ENCODE data around the gene GDA.

GDA gene

GRCh38 chr9:72158680-72159079 is 9.4 kb downstream of the GDA start:
- TF ChIP-seq EP300 (IDR thresholded peaks at IDR 0.05; ENCODE audit: borderline replicate concordance) (no peak), RAD21 (IDR thresholded peaks at IDR 0.05; ENCODE audit: low read depth) (no peak), YY1 (IDR thresholded peaks at IDR 0.05; ENCODE audit: low read depth) (no peak), REST (IDR thresholded peaks at IDR 0.05; ENCODE audit: low read depth) (no peak), TAF1 (IDR thresholded peaks at IDR 0.05; ENCODE audit: low read depth) (no peak), FOXM1 (IDR thresholded peaks at IDR 0.05; ENCODE audit: borderline replicate concordance, low read depth) (no peak), NFIC (IDR thresholded peaks at IDR 0.05) (no peak), CEBPB (IDR thresholded peaks at IDR 0.05) (no peak)

GRCh38 chr9:72160446-72161123 is 11.3 kb downstream of the GDA start:
- TF ChIP-seq RAD21 (IDR thresholded peaks at IDR 0.05; ENCODE audit: low read depth) (no peak), EP300 (IDR thresholded peaks at IDR 0.05; ENCODE audit: borderline replicate concordance) (no peak), NFIC (IDR thresholded peaks at IDR 0.05) (no peak), YY1 (IDR thresholded peaks at IDR 0.05; ENCODE audit: low read depth) (no peak), EGR1 (IDR thresholded peaks at IDR 0.05) (no peak), TCF12 (IDR thresholded peaks at IDR 0.05; ENCODE audit: low read depth) (no peak), FOXM1 (IDR thresholded peaks at IDR 0.05; ENCODE audit: borderline replicate concordance, low read depth) (no peak), USF1 (IDR thresholded peaks at IDR 0.05) (no peak), TAF1 (IDR thresholded peaks at IDR 0.05; ENCODE audit: low read depth) (no peak), ZBTB7A (IDR thresholded peaks at IDR 0.05; ENCODE audit: low read depth) (no peak), MAX (IDR thresholded peaks at IDR 0.05) (no peak), REST (IDR thresholded peaks at IDR 0.05; ENCODE audit: low read depth) (no peak), CEBPB (IDR thresholded peaks at IDR 0.05) (no peak), CREB1 (IDR thresholded peaks at IDR 0.05; ENCODE audit: low read depth) (no peak), TEAD4 (IDR thresholded peaks at IDR 0.05) (no peak)

GRCh38 chr9:72165326-72165725 is 16.1 kb downstream of the GDA start:
- TF ChIP-seq EP300 (IDR thresholded peaks at IDR 0.05; ENCODE audit: borderline replicate concordance) (no peak), YY1 (IDR thresholded peaks at IDR 0.05; ENCODE audit: low read depth) (no peak), MAX (IDR thresholded peaks at IDR 0.05) (no peak), FOXM1 (IDR thresholded peaks at IDR 0.05; ENCODE audit: borderline replicate concordance, low read depth) (no peak), TEAD4 (IDR thresholded peaks at IDR 0.05) (no peak), NFIC (IDR thresholded peaks at IDR 0.05) (no peak), USF1 (IDR thresholded peaks at IDR 0.05) (no peak)

- TF ChIP-seq TCF12 (IDR thresholded peaks at IDR 0.05; ENCODE audit: low read depth) (no peak), MAX (IDR thresholded peaks at IDR 0.05) (no peak), YY1 (IDR thresholded peaks at IDR 0.05; ENCODE audit: low read depth) (no peak), NFIC (IDR thresholded peaks at IDR 0.05) (no peak), EP300 (IDR thresholded peaks at IDR 0.05; ENCODE audit: borderline replicate concordance) (no peak), TEAD4 (IDR thresholded peaks at IDR 0.05) (no peak)
Measured at GRCh38 chr9:72165821-72166547, 16.7 kb downstream of the GDA start.

- TF ChIP-seq TCF12 (IDR thresholded peaks at IDR 0.05; ENCODE audit: low read depth) (no peak), EGR1 (IDR thresholded peaks at IDR 0.05) (no peak), MAX (IDR thresholded peaks at IDR 0.05) (no peak), TEAD4 (IDR thresholded peaks at IDR 0.05) (no peak), CREB1 (IDR thresholded peaks at IDR 0.05; ENCODE audit: low read depth) (no peak), EP300 (IDR thresholded peaks at IDR 0.05; ENCODE audit: borderline replicate concordance) (no peak), REST (IDR thresholded peaks at IDR 0.05; ENCODE audit: low read depth) (no peak), RAD21 (IDR thresholded peaks at IDR 0.05; ENCODE audit: low read depth) (no peak), FOXM1 (IDR thresholded peaks at IDR 0.05; ENCODE audit: borderline replicate concordance, low read depth) (no peak), CEBPB (IDR thresholded peaks at IDR 0.05) (no peak), TAF1 (IDR thresholded peaks at IDR 0.05; ENCODE audit: low read depth) (no peak), NFIC (IDR thresholded peaks at IDR 0.05) (no peak), USF1 (IDR thresholded peaks at IDR 0.05) (no peak), YY1 (IDR thresholded peaks at IDR 0.05; ENCODE audit: low read depth) (no peak), ZBTB7A (IDR thresholded peaks at IDR 0.05; ENCODE audit: low read depth) (no peak)
Measured at GRCh38 chr9:72168075-72168474, 18.8 kb downstream of the GDA start.
